Thyroid gland (tissue), 4 donors: Measurements from ENCODE around the gene DNAH10. TPM values are rescaled to one million over a fixed set of nuclear protein-coding genes. Genes with fewer than 3 reads are reported as not detected.

Source experiments
- DNase-seq, 2 donors: peaks; one replicate each; pipeline ENCODE4 v3.0.0-alpha.2; 2019
- H3K27ac ChIP-seq, 3 donors: fragments of 200-600 bp; sonication (generic); 1 replicate in 2 of 3; 2 replicates in 1 of 3; pipeline ENCODE4 v1.5.1; 2016 to 2019; ENCODE audit warnings: mild to moderate bottlenecking in 1 of 3, moderate library complexity in 1 of 3
- H3K27me3 ChIP-seq: fragments of 200-600 bp; sonication (generic); one replicate; pipeline ENCODE4 v1.5.1; 2019
- H3K36me3 ChIP-seq, 2 donors: fragments of 200-600 bp; sonication (generic); one replicate each; pipeline ENCODE4 v1.5.1; 2016 to 2019
- H3K4me1 ChIP-seq, 2 donors: fragments of 200-600 bp; sonication (generic); one replicate each; pipeline ENCODE4 v1.5.1; 2017 to 2019
- H3K4me3 ChIP-seq, 3 donors: fragments of 200-600 bp; sonication (generic); replicated peaks in 1 of 3; 1 replicate in 2 of 3; 2 replicates in 1 of 3; pipeline ENCODE4 v1.5.1; 2016; ENCODE audit warnings: mild to moderate bottlenecking in 1 of 3
- H3K9me3 ChIP-seq: fragments of 200-600 bp; sonication (generic); one replicate; pipeline ENCODE4 v1.5.1; 2017
- POLR2A ChIP-seq, 2 donors: fragments of 450-650 bp; IDR thresholded peaks; one replicate each; pipeline ENCODE4 v1.6.1; 2017; ENCODE audit warnings: antibody characterized with exemption in 2 of 2, mild to moderate bottlenecking in 2 of 2, moderate library complexity in 1 of 2
- whole genome bisulfite sequencing, 2 donors: methylation state at CpG; one replicate each; pipeline ENCODE4 v1.1.5; 2017; 5-methylcytosine and 5-hydroxymethylcytosine counted together
- intact Hi-C: fragments of 100-400 bp; cut with DNase I; formaldehyde crosslinking; loops from one replicate; pipeline ENCODE4 v1.15.1; 2023
- total RNA-seq, 4 donors: library from RNA; depleted of rRNA; stranded (reverse); fragments of >200 nt; gene quantifications; one replicate each; pipeline ENCODE4 v1.2.3, GENCODE V29; 2016
- TF ChIP-seq, protein P1 (sequence below), 6 experiments: fragments of 200-600 bp in 3 of 6; fragments of 450-650 bp in 3 of 6; sonication (generic) in 3 of 6; IDR thresholded peaks; one replicate each; pipeline ENCODE4 v1.5.1; 2016 to 2019; ENCODE audit warnings: antibody characterized with exemption in 6 of 6, mild to moderate bottlenecking in 2 of 6, inconsistent platforms in 1 of 6, moderate library complexity in 1 of 6

The DNAH10 gene
- total RNA-seq, 4 donors from 2014 or later: 0.10 to 0.33 (median 0.27) TPM; not detected in 1

- TF ChIP-seq, protein P1, sequence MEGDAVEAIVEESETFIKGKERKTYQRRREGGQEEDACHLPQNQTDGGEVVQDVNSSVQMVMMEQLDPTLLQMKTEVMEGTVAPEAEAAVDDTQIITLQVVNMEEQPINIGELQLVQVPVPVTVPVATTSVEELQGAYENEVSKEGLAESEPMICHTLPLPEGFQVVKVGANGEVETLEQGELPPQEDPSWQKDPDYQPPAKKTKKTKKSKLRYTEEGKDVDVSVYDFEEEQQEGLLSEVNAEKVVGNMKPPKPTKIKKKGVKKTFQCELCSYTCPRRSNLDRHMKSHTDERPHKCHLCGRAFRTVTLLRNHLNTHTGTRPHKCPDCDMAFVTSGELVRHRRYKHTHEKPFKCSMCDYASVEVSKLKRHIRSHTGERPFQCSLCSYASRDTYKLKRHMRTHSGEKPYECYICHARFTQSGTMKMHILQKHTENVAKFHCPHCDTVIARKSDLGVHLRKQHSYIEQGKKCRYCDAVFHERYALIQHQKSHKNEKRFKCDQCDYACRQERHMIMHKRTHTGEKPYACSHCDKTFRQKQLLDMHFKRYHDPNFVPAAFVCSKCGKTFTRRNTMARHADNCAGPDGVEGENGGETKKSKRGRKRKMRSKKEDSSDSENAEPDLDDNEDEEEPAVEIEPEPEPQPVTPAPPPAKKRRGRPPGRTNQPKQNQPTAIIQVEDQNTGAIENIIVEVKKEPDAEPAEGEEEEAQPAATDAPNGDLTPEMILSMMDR (IDR thresholded peaks at IDR 0.05): no peak
- TF ChIP-seq POLR2A (IDR thresholded peaks at IDR 0.05): no peak
- no peak overlapping the region for H3K4me3 ChIP-seq
- no peak for DNase-seq
- no peaks in the 10 kb centered on the region for H3K27me3 ChIP-seq
- no peaks in the 10 kb centered on the region for H3K36me3 ChIP-seq
- H3K9me3 ChIP-seq: no peaks in the 10 kb centered on the region
- H3K27ac ChIP-seq: no peak overlapping the region
- H3K4me1 ChIP-seq: no peaks in the 10 kb centered on the region
- intact Hi-C loops: no loop called here
Measured at GRCh38 chr12:123833830-123834229, 71.7 kb downstream of the DNAH10 start.

GRCh38 chr12:123834845-123835244, 72.7 kb downstream of the DNAH10 start:
- TF ChIP-seq, protein P1 (IDR thresholded peaks at IDR 0.05): no peak
- TF ChIP-seq POLR2A (IDR thresholded peaks at IDR 0.05): no peak
- WGBS, 2 donors: 87 to 95% methylated on average over 5 of the region's 5 CpGs
- no peaks in the 10 kb centered on the region for H3K36me3 ChIP-seq
- no peaks in the 10 kb centered on the region for H3K4me1 ChIP-seq
- DNase-seq: no peak
- no peaks in the 10 kb centered on the region for H3K27me3 ChIP-seq
- H3K27ac ChIP-seq: no peak overlapping the region
- no peaks in the 10 kb centered on the region for H3K9me3 ChIP-seq
- no peak overlapping the region for H3K4me3 ChIP-seq
- intact Hi-C loops: no loop called here

DNA sequence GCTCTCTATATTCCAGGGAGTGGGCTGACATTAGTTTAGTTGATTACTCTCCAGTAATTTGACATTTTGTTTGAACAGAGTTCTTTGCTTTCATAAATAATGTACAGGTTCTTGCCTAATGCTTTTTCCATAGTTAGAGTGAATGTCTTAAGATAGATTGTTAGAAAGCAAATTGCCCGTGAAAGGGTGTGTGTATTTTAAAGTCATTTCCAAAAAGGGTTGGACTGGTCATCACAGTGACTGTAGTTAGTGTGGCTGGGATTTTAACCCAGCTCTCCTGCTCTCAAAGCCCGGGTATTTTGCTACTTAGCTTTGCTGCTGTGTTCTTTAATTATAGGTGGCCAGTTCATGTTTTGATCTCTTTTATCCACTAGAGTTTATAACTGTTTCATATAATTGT, 74.2 kb downstream of the DNAH10 start:
- TF ChIP-seq POLR2A (IDR thresholded peaks at IDR 0.05): no peak
- TF ChIP-seq, protein P1 (IDR thresholded peaks at IDR 0.05): no peak
- WGBS, 2 donors: 57 to 59% methylated on average over 2 of the region's 2 CpGs
- Histone ChIP-seq H3K27me3 (no peaks in the 10 kb centered on the region), H3K4me3 (no peak overlapping the region), H3K36me3 (no peaks in the 10 kb centered on the region), H3K4me1 (no peaks in the 10 kb centered on the region), H3K9me3 (no peaks in the 10 kb centered on the region), H3K27ac (no peak overlapping the region)
- intact Hi-C loops: no loop called here
- no peak for DNase-seq

DNA sequence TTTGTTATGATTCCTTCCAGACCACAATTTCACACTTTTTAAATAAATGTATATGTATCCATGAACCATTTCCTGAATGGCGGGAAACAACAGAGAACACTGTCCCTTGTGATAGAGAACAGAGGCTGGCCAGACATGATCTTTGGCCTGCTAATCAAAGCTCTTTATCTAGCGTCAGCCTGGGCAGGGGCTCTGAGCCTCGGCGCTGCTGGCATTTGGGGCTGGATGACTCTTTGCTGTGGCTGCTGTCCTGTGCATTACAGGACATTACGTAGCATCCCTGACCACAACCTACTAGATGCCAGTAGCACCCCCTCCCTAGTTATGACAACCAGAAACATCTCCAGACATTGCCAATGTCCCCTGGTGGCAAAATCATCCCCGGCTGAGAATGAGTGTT, 77.7 kb downstream of the DNAH10 start:
- Histone ChIP-seq H3K27me3 (no peaks in the 10 kb centered on the region), H3K36me3 (no peaks in the 10 kb centered on the region), H3K9me3 (no peaks in the 10 kb centered on the region), H3K27ac (no peak overlapping the region), H3K4me3 (no peak overlapping the region), H3K4me1 (no peaks in the 10 kb centered on the region)
- TF ChIP-seq, protein P1 (IDR thresholded peaks at IDR 0.05): no peak
- TF ChIP-seq POLR2A (IDR thresholded peaks at IDR 0.05): no peak
- DNase-seq: no peak
- 52 to 87% methylated on average over 6 of the region's 6 CpGs for WGBS, 2 donors
- intact Hi-C loops: no loop called here

DNA sequence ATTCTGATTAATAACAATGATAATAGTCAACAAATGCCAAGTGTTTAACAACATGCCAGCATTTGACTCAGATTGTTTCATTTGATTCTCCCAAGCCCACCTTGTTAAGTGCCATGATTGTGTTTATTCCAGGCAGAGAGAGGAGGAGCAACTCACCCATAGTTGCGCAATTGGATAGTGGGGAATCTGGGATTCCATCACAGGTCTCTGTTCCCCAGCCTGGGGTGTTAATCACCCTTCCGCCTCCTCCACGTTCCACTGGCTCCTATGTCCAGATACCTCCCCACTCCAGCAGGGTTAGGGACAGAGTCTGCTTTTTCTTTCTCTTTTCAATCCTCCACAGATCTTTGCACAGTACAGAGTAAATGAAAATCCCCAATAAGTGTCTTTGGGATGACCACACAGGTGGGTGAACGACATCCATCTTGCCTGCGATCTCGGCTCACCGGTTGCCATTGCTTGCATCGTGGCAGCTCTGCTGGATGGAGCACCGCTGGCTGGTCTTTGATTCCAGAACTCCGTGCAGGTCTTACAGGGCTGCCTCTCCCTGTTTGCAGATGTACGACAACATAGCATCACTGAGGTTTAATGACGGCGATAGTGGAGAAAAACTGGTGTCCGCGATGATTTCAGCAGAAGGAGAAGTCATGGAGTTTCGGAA, 78.8 kb downstream of the DNAH10 start:
- 93 to 94% methylated on average over 16 of the region's 16 CpGs for WGBS, 2 donors
- no peak overlapping the region for H3K27ac ChIP-seq
- DNase-seq: no peak
- no peak overlapping the region for H3K4me3 ChIP-seq
- intact Hi-C loops: no loop called here
- no peaks in the 10 kb centered on the region for H3K36me3 ChIP-seq
- H3K27me3 ChIP-seq: no peaks in the 10 kb centered on the region
- H3K9me3 ChIP-seq: no peaks in the 10 kb centered on the region
- TF ChIP-seq, protein P1 (IDR thresholded peaks at IDR 0.05): no peak
- no peak for TF ChIP-seq POLR2A (IDR thresholded peaks at IDR 0.05)
- no peaks in the 10 kb centered on the region for H3K4me1 ChIP-seq
